IMR-90 (cell line): Measurements from ENCODE around the gene PLOD3. TPM values are rescaled to one million over a fixed set of nuclear protein-coding genes. Genes with fewer than 3 reads are reported as not detected.

Experiments
- ATAC-seq: fragments of 200-7000 bp; cut with Tn5 transposase; 2 replicates; pipeline ENCODE4 v1.9.1; 2020; ENCODE audit warnings: low read depth, mild to moderate bottlenecking, moderate library complexity
- BruUV-seq: library from RNA; stranded (reverse); fragments of 400-500 nt; replicated peaks from 2 replicates; lab custom pipeline; 2021; lab: Mats Ljungman, UMichigan
- CTCF ChIA-PET: fragments of 300-600 bp; formaldehyde crosslinking; extraction: SDS; loops from one replicate; lab custom pipeline; 2021; ENCODE audit warnings: antibody characterized with exemption; lab: Yijun Ruan, JAX
- POLR2A ChIA-PET: fragments of 300-600 bp; sonication (Branson Sonifier 250); formaldehyde crosslinking; loops from one replicate; lab custom pipeline; 2022; ENCODE audit warnings: antibody characterized with exemption; ENCODE audit not compliant: unreplicated experiment; lab: Charles Lee
- DNase-seq: peaks from one replicate; pipeline ENCODE4 v3.0.0; 2013
- H2AFZ ChIP-seq: replicated peaks from 2 replicates; pipeline ENCODE3; 2013; ENCODE audit warnings: low read length, mild to moderate bottlenecking; ENCODE audit not compliant: poor library complexity
- H2AK5ac ChIP-seq: 2 replicates; pipeline ENCODE4 v1.6.1; 2013; ENCODE audit warnings: low read depth, low read length, inconsistent platforms
- H2AK9ac ChIP-seq: replicated peaks from 2 replicates; pipeline ENCODE3; 2013; ENCODE audit warnings: mild to moderate bottlenecking, low read depth, low read length, moderate library complexity; ENCODE audit not compliant: poor library complexity
- H2BK120ac ChIP-seq: 2 replicates; pipeline ENCODE4 v1.6.1; 2013; ENCODE audit warnings: low read depth, low read length, inconsistent platforms
- H2BK15ac ChIP-seq: 3 replicates; pipeline ENCODE4 v1.6.1; 2013; ENCODE audit warnings: low read depth, low read length, inconsistent platforms
- H2BK20ac ChIP-seq: 2 replicates; pipeline ENCODE4 v1.6.1; 2013; ENCODE audit warnings: low read depth, mild to moderate bottlenecking, inconsistent platforms, low read length, moderate library complexity
- H2BK5ac ChIP-seq: 2 replicates; pipeline ENCODE4 v1.6.1; 2013; ENCODE audit warnings: mild to moderate bottlenecking, low read depth, low read length, inconsistent platforms; ENCODE audit not compliant: poor library complexity, severe bottlenecking
- H3K14ac ChIP-seq: replicated peaks from 2 replicates; pipeline ENCODE4 v1.6.1; 2013; ENCODE audit warnings: low read depth, low read length, inconsistent platforms
- H3K18ac ChIP-seq: 2 replicates; pipeline ENCODE4 v1.6.1; 2013; ENCODE audit warnings: low read depth, low read length, control low read depth
- H3K23ac ChIP-seq: 2 replicates; pipeline ENCODE4 v1.6.1; 2013; ENCODE audit warnings: low read depth, low read length, inconsistent platforms
- H3K27ac ChIP-seq: 2 replicates; pipeline ENCODE4 v1.5.1; 2013; ENCODE audit warnings: mild to moderate bottlenecking, control low read depth, low read length; ENCODE audit not compliant: insufficient read depth
- H3K27me3 ChIP-seq: 2 replicates; pipeline ENCODE4 v1.6.1; 2013; ENCODE audit warnings: low read length; ENCODE audit not compliant: control insufficient read depth, insufficient read depth
- H3K36me3 ChIP-seq: 2 replicates; pipeline ENCODE4 v1.6.1; 2013; ENCODE audit warnings: low read length, mixed read lengths; ENCODE audit not compliant: control insufficient read depth, insufficient read depth
- H3K4ac ChIP-seq: 2 replicates; pipeline ENCODE4 v1.6.1; 2013; ENCODE audit warnings: low read depth, low read length, inconsistent platforms
- H3K4me1 ChIP-seq: 2 replicates; pipeline ENCODE4 v1.6.1; 2013; ENCODE audit warnings: low read length, mixed read lengths; ENCODE audit not compliant: control insufficient read depth, insufficient read depth
- H3K4me2 ChIP-seq: 2 replicates; pipeline ENCODE4 v1.6.1; 2013; ENCODE audit warnings: low read depth, mild to moderate bottlenecking, control low read depth, low read length, moderate library complexity
- H3K4me3 ChIP-seq: 2 replicates; pipeline ENCODE4 v1.5.1; 2013; ENCODE audit warnings: low read depth, mild to moderate bottlenecking, control low read depth, low read length, moderate library complexity; ENCODE audit not compliant: insufficient read depth
- H3K56ac ChIP-seq: 2 replicates; pipeline ENCODE4 v1.6.1; 2013; ENCODE audit warnings: low read length, inconsistent platforms; ENCODE audit not compliant: insufficient read depth; ENCODE audit errors: extremely low read depth
- H3K79me1 ChIP-seq, 2 experiments: 2 replicates each; pipeline ENCODE4 v1.6.1; 2013; ENCODE audit warnings: low read length in 2 of 2, inconsistent platforms in 1 of 2, low read depth in 1 of 2
- H3K9ac ChIP-seq: 2 replicates; pipeline ENCODE4 v1.6.1; 2013; ENCODE audit warnings: low read depth, low read length, control low read depth
- H3K9me1 ChIP-seq: 2 replicates; pipeline ENCODE4 v1.6.1; 2013; ENCODE audit warnings: low read length, inconsistent platforms; ENCODE audit not compliant: insufficient read depth
- H3K9me3 ChIP-seq: 2 replicates; pipeline ENCODE4 v1.6.1; 2013; ENCODE audit warnings: low read length; ENCODE audit not compliant: control insufficient read depth, insufficient read depth
- H4K20me1 ChIP-seq: 2 replicates; pipeline ENCODE4 v1.6.1; 2013; ENCODE audit warnings: low read length, inconsistent platforms; ENCODE audit not compliant: insufficient read depth
- H4K5ac ChIP-seq: 2 replicates; pipeline ENCODE4 v1.6.1; 2013; ENCODE audit warnings: mild to moderate bottlenecking, low read depth, low read length, control low read depth
- H4K8ac ChIP-seq, 2 experiments: 2 replicates each; pipeline ENCODE4 v1.6.1; 2013; ENCODE audit warnings: low read depth in 2 of 2, low read length in 2 of 2, control low read depth in 1 of 2, inconsistent platforms in 1 of 2
- H4K91ac ChIP-seq: 2 replicates; pipeline ENCODE4 v1.6.1; 2013; ENCODE audit warnings: low read depth, low read length, inconsistent platforms; ENCODE audit not compliant: insufficient read depth
- BHLHE40 ChIP-seq: fragments of 150-350 bp; IDR thresholded peaks from 2 replicates; pipeline ENCODE4 v1.6.1; 2016; ENCODE audit warnings: mild to moderate bottlenecking, low read depth, low read length
- CEBPB ChIP-seq: IDR thresholded peaks from 2 replicates; pipeline ENCODE4 v1.6.1; 2012; ENCODE audit warnings: low read depth, low read length, improper control_type of control experiment
- FOS ChIP-seq: fragments of 150-350 bp; IDR thresholded peaks from 2 replicates; pipeline ENCODE4 v1.6.1; 2016; ENCODE audit warnings: low read depth, low read length
- MAFK ChIP-seq: IDR thresholded peaks from 2 replicates; pipeline ENCODE4 v1.6.1; 2012; ENCODE audit warnings: low read depth, low read length, improper control_type of control experiment
- MAZ ChIP-seq: IDR thresholded peaks from 2 replicates; pipeline ENCODE4 v1.6.1; 2012; ENCODE audit warnings: low read depth, mild to moderate bottlenecking, low read length, improper control_type of control experiment, moderate library complexity, borderline replicate concordance
- MXI1 ChIP-seq: IDR thresholded peaks from 2 replicates; pipeline ENCODE4 v1.6.1; 2012; ENCODE audit warnings: low read depth, mild to moderate bottlenecking, low read length, moderate library complexity, borderline replicate concordance
- NFE2L2 ChIP-seq: fragments of 150-350 bp; IDR thresholded peaks from 2 replicates; pipeline ENCODE4 v1.6.1; 2016; ENCODE audit warnings: low read depth, mild to moderate bottlenecking, low read length
- POLR2A ChIP-seq: IDR thresholded peaks from 2 replicates; pipeline ENCODE4 v1.6.1; 2012; ENCODE audit warnings: mild to moderate bottlenecking, low read depth, low read length
- RAD21 ChIP-seq: IDR thresholded peaks from 2 replicates; pipeline ENCODE4 v1.6.1; 2012; ENCODE audit warnings: low read length, improper control_type of control experiment
- RCOR1 ChIP-seq: IDR thresholded peaks from 2 replicates; pipeline ENCODE4 v1.6.1; 2012; ENCODE audit warnings: mild to moderate bottlenecking, low read length, improper control_type of control experiment; ENCODE audit not compliant: insufficient replicate concordance
- RFX5 ChIP-seq: IDR thresholded peaks from 2 replicates; pipeline ENCODE4 v1.8.0; 2012; ENCODE audit warnings: low read depth, mild to moderate bottlenecking, low read length, moderate library complexity
- SMC3 ChIP-seq: fragments of 150-350 bp; IDR thresholded peaks from 2 replicates; pipeline ENCODE4 v1.6.1; 2016; ENCODE audit warnings: low read depth, mild to moderate bottlenecking, antibody characterized with exemption, low read length, moderate library complexity
- USF2 ChIP-seq: fragments of 150-350 bp; IDR thresholded peaks from 2 replicates; pipeline ENCODE4 v1.6.1; 2017; ENCODE audit warnings: mild to moderate bottlenecking, antibody characterized with exemption, low read length, low read depth
- WGBS, 2 experiments: methylation state at CpG; one replicate each; pipeline versions ENCODE4 v1.1.5 to v1.1.7; 2013; ENCODE audit warnings: missing lambda C conversion rate in 2 of 2; ENCODE audit not compliant: insufficient read length in 1 of 2; ENCODE audit errors: extremely low coverage in 2 of 2; 5-methylcytosine and 5-hydroxymethylcytosine counted together
- dilution Hi-C: fragments of 300-500 bp; cut with HindIII; formaldehyde crosslinking; loops from one replicate; pipeline ENCODE4 v1.14.3; 2018; ENCODE audit warnings: low sequenced_read_pairs; ENCODE audit not compliant: unreplicated experiment
- in situ Hi-C: fragments of 300-500 bp; cut with MboI; formaldehyde crosslinking; loops from 3 replicates; pipeline ENCODE4 v1.14.3; 2019; ENCODE audit warnings: low sequenced_read_pairs, inconsistent platforms, mixed read lengths
- intact Hi-C: fragments of 100-400 bp; cut with micrococcal nuclease; formaldehyde crosslinking; loops from 2 replicates; pipeline ENCODE4 v1.10.0; 2022
- polyA plus RNA-seq, 3 experiments: library from polyadenylated mRNA; depleted of rRNA; stranded (reverse); fragments of >200 nt; gene quantifications; 2 replicates each; pipeline ENCODE4 v1.2.3, GENCODE V29; 2012; ENCODE audit warnings: low replicate concordance in 1 of 3
- total RNA-seq: library from RNA; depleted of rRNA; stranded (reverse); fragments of >200 nt; gene quantifications from 2 replicates; pipeline ENCODE4 v1.2.3, GENCODE V29; 2012

PLOD3 gene
- total and polyA plus RNA-seq, 2 of the 4 experiments (the other 2 are of a cell fraction), result 21.7 to 159 TPM

- TF ChIP-seq FOS (no peak), MXI1 (peak; percentile 94), RAD21 (peak; percentile 60; the same call in 1 of the 2 replicates)
Measured at GRCh38 chr7:101244375-101245146, 27.2 kb upstream of the PLOD3 start, which contains the start of gene FIS1 (continued).

GRCh38 chr7:101243646-101244374, 26.4 kb upstream of the PLOD3 start:
- no peak for ATAC-seq
- peak overlapping the region; percentile 73 for H3K4me3 ChIP-seq
- peaks cover 15% of the 10 kb centered on the region for H4K20me1 ChIP-seq
- peak overlapping the region; percentile 73 for H3K27ac ChIP-seq
- H2AFZ ChIP-seq, result peak overlapping the region; percentile 100
- POLR2A ChIA-PET, result no interaction called here
- peak overlapping the region; percentile 81; the same call in 1 of the 2 replicates for H2AK5ac ChIP-seq
- 54% methylated on average over 10 of the region's 28 CpGs; no CpG with 5 or more reads in 1 of the 2 experiments for WGBS, 2 experiments
- H4K91ac ChIP-seq, result no peak overlapping the region
- peak overlapping the region; percentile 95 for H3K4me2 ChIP-seq
- H3K4ac ChIP-seq, result peak overlapping the region; percentile 76
- dilution Hi-C loops (no loop called here), intact Hi-C loops (loop anchor here (1.0 to 2.0 kb wide), 3 partner anchors 25 to 350 kb away; partner anchors contain the start of gene ZNHIT1), in situ Hi-C loops (no loop called here)
- peak overlapping the region; percentile 8; the same call in 1 of the 2 replicates for H3K18ac ChIP-seq
- no peaks in the 10 kb centered on the region for H3K9me1 ChIP-seq
- H4K5ac ChIP-seq, result peak overlapping the region; percentile 74
- peak overlapping the region; percentile 86 for H3K9ac ChIP-seq
- CTCF ChIA-PET, result interaction anchor here (0.9 to 2.1 kb wide), 6 partner anchors 8 to 100 kb away, joined by 3 to 7 read pairs (median 5); partner anchors contain the start of genes PLOD3 and ZNHIT1
- no peak overlapping the region for H2BK20ac ChIP-seq
- no peaks in the 10 kb centered on the region for H3K9me3 ChIP-seq
- peak overlapping the region; percentile 83 for H3K14ac ChIP-seq
- peaks cover 5% of the 10 kb centered on the region; the same call in 1 of the 2 replicates for H3K4me1 ChIP-seq
- peak overlapping the region; percentile 72 to 98 for H4K8ac ChIP-seq
- peaks cover 24 to 56% of the 10 kb centered on the region in 2 experiments for H3K79me1 ChIP-seq
- H3K23ac ChIP-seq, result peak overlapping the region; percentile 78
- H3K36me3 ChIP-seq, result peaks cover 26% of the 10 kb centered on the region
- peak overlapping the region; percentile 63 for H2BK5ac ChIP-seq
- H2BK120ac ChIP-seq, result no peak overlapping the region; the same call in 1 of the 2 replicates
- DNase-seq, result no peak
- H3K27me3 ChIP-seq, result no peaks in the 10 kb centered on the region
- peak overlapping the region; percentile 70 for H3K56ac ChIP-seq
- peak overlapping the region; percentile 89 for H2AK9ac ChIP-seq
- BruUV-seq, result no TSS peak
- H2BK15ac ChIP-seq, result no peak overlapping the region
- TF ChIP-seq SMC3 (no peak), MXI1 (no peak), FOS (no peak), NFE2L2 (no peak), RAD21 (no peak; the same call in 1 of the 2 replicates), POLR2A (no peak), MAZ (no peak; the same call in 1 of the 2 replicates), USF2 (no peak), RFX5 (no peak), RCOR1 (no peak), CEBPB (no peak), MAFK (no peak), BHLHE40 (no peak)
